ENCODE results near the gene PTPRE. TPM values are rescaled to one million over a fixed set of nuclear protein-coding genes. Genes with fewer than 3 reads are reported as not detected.
A peak's percentile ranks its signal among the peaks of the same experiment; 100 is the strongest.

The PTPRE gene
- total RNA-seq, 1 experiment from 2014 or later: 0.70 TPM

DNA sequence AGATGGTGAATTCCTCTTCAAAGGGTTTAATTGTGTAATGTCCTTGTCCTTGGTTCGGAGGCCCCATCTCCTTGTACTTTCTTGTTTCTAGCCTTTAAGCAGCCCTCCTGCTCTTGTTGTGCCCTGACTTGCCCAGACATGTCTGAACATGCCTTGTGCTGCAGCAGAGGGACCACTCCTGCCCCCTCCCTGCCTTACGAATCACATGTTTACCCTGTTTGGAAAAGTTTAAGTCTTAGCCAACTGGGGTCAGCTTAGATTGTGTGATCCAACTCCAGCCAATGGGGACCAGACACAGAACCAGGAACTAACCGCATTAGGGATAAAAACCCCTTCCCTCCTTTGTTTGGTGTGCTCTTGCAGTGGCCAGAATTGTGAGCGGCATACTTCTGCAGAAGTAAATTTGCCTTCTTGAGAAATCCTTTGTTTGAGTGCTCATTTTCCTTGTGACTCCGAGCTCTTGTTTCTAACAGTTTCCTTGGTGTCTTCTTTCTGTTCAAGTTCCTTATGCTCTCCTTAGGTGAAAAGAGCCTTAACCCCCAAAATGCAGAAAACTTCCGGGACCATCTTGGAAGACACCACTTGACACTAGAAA is 43.6 kb upstream of the PTPRE start:
- H3K36me3 Mint-ChIP-seq (ENCODE audit: insufficient read depth in 1 of 3, low read depth in 3 of 3): peaks cover 0 to 21% (median 19%) of the 10 kb centered on the region in 3 experiments; a peak in 5 of 7 replicates
- no peak overlapping the region for H2AFZ ChIP-seq (ENCODE audit: low read length)
- peak overlapping the region in 1 of 3 experiments; percentile 76; a peak in 2 of 7 replicates for H3K27ac Mint-ChIP-seq

More for the DNA sequence above, 43.6 kb upstream of the PTPRE start:
- no peaks in the 10 kb centered on the region for H3K9me3 ChIP-seq (ENCODE audit: control insufficient read depth, low read depth, low read length)
- Mint-ChIP-seq H3K27me3 (ENCODE audit: low read depth) (no peaks in the 10 kb centered on the region), H3K4me1 (no peaks in the 10 kb centered on the region), H3K9me3 (peaks cover 20 to 21% of the 10 kb centered on the region in 2 experiments), H3K4me3 (no peak overlapping the region)
- no peak overlapping the region for H3K23ac ChIP-seq (ENCODE audit: insufficient read length, low read depth, low read length)
- H3K4me2 ChIP-seq (ENCODE audit: insufficient read depth, insufficient read length, low read length): no peak overlapping the region
- H3K27me3 ChIP-seq (ENCODE audit: insufficient read depth, low read length): no peaks in the 10 kb centered on the region
- no peak overlapping the region for H3K56ac ChIP-seq (ENCODE audit: insufficient read length, low read depth, low read length)
- TF ChIP-seq, protein P1, sequence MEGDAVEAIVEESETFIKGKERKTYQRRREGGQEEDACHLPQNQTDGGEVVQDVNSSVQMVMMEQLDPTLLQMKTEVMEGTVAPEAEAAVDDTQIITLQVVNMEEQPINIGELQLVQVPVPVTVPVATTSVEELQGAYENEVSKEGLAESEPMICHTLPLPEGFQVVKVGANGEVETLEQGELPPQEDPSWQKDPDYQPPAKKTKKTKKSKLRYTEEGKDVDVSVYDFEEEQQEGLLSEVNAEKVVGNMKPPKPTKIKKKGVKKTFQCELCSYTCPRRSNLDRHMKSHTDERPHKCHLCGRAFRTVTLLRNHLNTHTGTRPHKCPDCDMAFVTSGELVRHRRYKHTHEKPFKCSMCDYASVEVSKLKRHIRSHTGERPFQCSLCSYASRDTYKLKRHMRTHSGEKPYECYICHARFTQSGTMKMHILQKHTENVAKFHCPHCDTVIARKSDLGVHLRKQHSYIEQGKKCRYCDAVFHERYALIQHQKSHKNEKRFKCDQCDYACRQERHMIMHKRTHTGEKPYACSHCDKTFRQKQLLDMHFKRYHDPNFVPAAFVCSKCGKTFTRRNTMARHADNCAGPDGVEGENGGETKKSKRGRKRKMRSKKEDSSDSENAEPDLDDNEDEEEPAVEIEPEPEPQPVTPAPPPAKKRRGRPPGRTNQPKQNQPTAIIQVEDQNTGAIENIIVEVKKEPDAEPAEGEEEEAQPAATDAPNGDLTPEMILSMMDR (conservative IDR thresholded peaks at IDR 0.05): no peak
- DNase-seq: peak; percentile 73
- H2AK5ac ChIP-seq (ENCODE audit: insufficient read length, low read length): no peak overlapping the region
- H2BK12ac ChIP-seq (ENCODE audit: insufficient read length, low read depth, low read length): no peak overlapping the region
- no peaks in the 10 kb centered on the region for H3K23me2 ChIP-seq (ENCODE audit: insufficient read length, low read depth, low read length, poor library complexity, severe bottlenecking)
- H3K4ac ChIP-seq (ENCODE audit: low read depth, low read length): no peak overlapping the region
- H2BK5ac ChIP-seq (ENCODE audit: insufficient read length, low read length): no peak overlapping the region
- WGBS (ENCODE audit: extremely low coverage, insufficient read length, low lambda C conversion rate): no CpG with 5 or more reads among the region's 6 CpGs
- H4K20me1 ChIP-seq (ENCODE audit: control insufficient read depth, insufficient read depth, insufficient read length): no peaks in the 10 kb centered on the region
- no peaks in the 10 kb centered on the region for H3K4me1 ChIP-seq (ENCODE audit: insufficient read depth, low read length)
- H3K79me1 ChIP-seq (ENCODE audit: insufficient read depth, low read depth, low read length, poor library complexity, severe bottlenecking): no peaks in the 10 kb centered on the region
- no peak overlapping the region for H3T11ph ChIP-seq (ENCODE audit: low read length)
- no peaks in the 10 kb centered on the region for H3K79me2 ChIP-seq (ENCODE audit: insufficient read depth, low read length)
- no peak overlapping the region for H3K18ac ChIP-seq (ENCODE audit: insufficient read length, low read depth, low read length)
- H4K8ac ChIP-seq (replicated peaks; ENCODE audit: insufficient read length, low read depth, low read length): no peak overlapping the region
- no peak overlapping the region for H3K27ac ChIP-seq (ENCODE audit: insufficient read length, low read depth, low read length)
- no peak overlapping the region for H3K9ac ChIP-seq (ENCODE audit: extremely low read depth, insufficient read length, low read length)
- H4K91ac ChIP-seq (ENCODE audit: insufficient read length, low read depth, low read length): no peak overlapping the region
- H4K5ac ChIP-seq (ENCODE audit: insufficient read length, low read depth, low read length): no peak overlapping the region
- H2BK15ac ChIP-seq (ENCODE audit: low read depth, low read length): no peak overlapping the region
- H2BK120ac ChIP-seq (ENCODE audit: low read depth, low read length, poor library complexity, severe bottlenecking): no peak overlapping the region
- H2BK20ac ChIP-seq (ENCODE audit: low read depth, low read length, poor library complexity, severe bottlenecking): no peak overlapping the region
- no peak overlapping the region for H3K14ac ChIP-seq (ENCODE audit: insufficient read depth, low read length)

All from H9 (cell line).